ENCODE measurements around the gene HOXC9.

DNA sequence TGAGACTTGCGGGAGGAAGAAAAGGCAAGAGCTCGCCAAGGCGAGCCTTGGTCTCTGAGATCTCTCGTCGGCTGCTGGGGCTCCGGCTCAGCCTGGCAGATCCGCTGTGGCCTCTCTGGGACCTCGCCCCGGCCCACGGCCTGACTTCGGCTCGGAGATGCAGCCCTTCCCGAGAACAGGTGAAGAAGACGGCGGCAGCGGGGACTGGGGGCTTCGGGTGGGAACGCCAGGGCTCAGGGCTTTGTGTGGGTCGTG lies 6.0 kb upstream of the HOXC9 start:
- no peak for TF ChIP-seq CTCF (IDR thresholded peaks at IDR 0.05; ENCODE audit: borderline replicate concordance, extremely low read depth, low read length, poor library complexity, severe bottlenecking)
- TF ChIP-seq EZH2 (IDR thresholded peaks at IDR 0.05; ENCODE audit: borderline replicate concordance, low read depth, low read length, severe bottlenecking) = no peak
